HG03196 (cell line): Measurements from ENCODE around the gene MSL3.

Experiments
- ATAC-seq: cut with Tn5 transposase; IDR thresholded peaks from one replicate; pipeline ENCODE4 v1.9.1; 2021; ENCODE audit not compliant: unreplicated experiment

The MSL3 gene

GRCh38 chrX:11757719-11758399 lies at the start of gene MSL3:
Gene MSL3, plus strand, starts transcription at chrX:11758237. Its CDS starts 27 bp downstream, at chrX:11758264.
- ATAC-seq: peak; percentile 29

- no peak for ATAC-seq
These were observed 35.7 kb upstream of the MSL3 start for GRCh38 chrX:11722304-11722703.

GRCh38 chrX:11724122-11725017 lies 33.7 kb upstream of the MSL3 start:
- no peak for ATAC-seq

GRCh38 chrX:11725631-11726442 lies 32.2 kb upstream of the MSL3 start:
- no peak for ATAC-seq

- no peak for ATAC-seq
These were observed 29.5 kb upstream of the MSL3 start for GRCh38 chrX:11728556-11728955.

GRCh38 chrX:11733614-11734013 lies 24.4 kb upstream of the MSL3 start:
- ATAC-seq: peak; percentile 70

GRCh38 chrX:11739776-11740175 lies 18.3 kb upstream of the MSL3 start:
- no peak for ATAC-seq

GRCh38 chrX:11740794-11741193 lies 17.2 kb upstream of the MSL3 start:
- ATAC-seq: no peak

- no peak for ATAC-seq
These were observed 16.5 kb upstream of the MSL3 start for GRCh38 chrX:11741574-11741973.

GRCh38 chrX:11745881-11746280 lies 12.2 kb upstream of the MSL3 start:
- ATAC-seq: no peak

- no peak for ATAC-seq
These were observed 8.0 kb upstream of the MSL3 start for GRCh38 chrX:11750046-11750445.

GRCh38 chrX:11750694-11751093 lies 7.3 kb upstream of the MSL3 start:
- ATAC-seq: no peak

GRCh38 chrX:11751261-11751660 lies 6.8 kb upstream of the MSL3 start:
- no peak for ATAC-seq

- no peak for ATAC-seq
These were observed 4.4 kb upstream of the MSL3 start for GRCh38 chrX:11753668-11754067.

GRCh38 chrX:11754958-11755645 lies 2.9 kb upstream of the MSL3 start:
- ATAC-seq: no peak

- no peak for ATAC-seq
These were observed 2.3 kb upstream of the MSL3 start for GRCh38 chrX:11755724-11756123.

- no peak for ATAC-seq
These were observed 1.4 kb upstream of the MSL3 start for GRCh38 chrX:11756354-11757318.

GRCh38 chrX:11757397-11757718 lies 679 bp upstream of the MSL3 start:
- no peak for ATAC-seq

- ATAC-seq: peak; percentile 52
These were observed 549 bp downstream of the MSL3 start for GRCh38 chrX:11758400-11759171.
